Activated CD4-positive, alpha-beta memory T cell treated with anti-CD3 and anti-CD28 coated beads for 36 hours (primary cell): ENCODE data around the gene RNF138. TPM values are rescaled to one million over a fixed set of nuclear protein-coding genes. Genes with fewer than 3 reads are reported as not detected.

Source experiments
- CTCF ChIA-PET: fragments of 350-600 bp; sonication (Branson Sonifier 250); formaldehyde crosslinking; loops from one replicate; lab custom pipeline; 2021; ENCODE audit warnings: antibody characterized with exemption, inconsistent platforms; lab: Charles Lee
- POLR2A ChIA-PET: fragments of 350-600 bp; sonication (Branson Sonifier 250); formaldehyde crosslinking; loops from one replicate; lab custom pipeline; 2021; ENCODE audit warnings: antibody characterized with exemption; lab: Charles Lee
- DNase-seq: peaks from one replicate; pipeline ENCODE4 v3.0.0-alpha.2; 2020
- H3K27ac Mint-ChIP-seq: one replicate; pipeline ENCODE4 v1.8.0; 2021; ENCODE audit warnings: mixed read lengths
- H3K27me3 Mint-ChIP-seq: one replicate; pipeline ENCODE4 v1.8.0; 2021; ENCODE audit warnings: mixed read lengths
- H3K36me3 Mint-ChIP-seq: one replicate; pipeline ENCODE4 v1.8.0; 2021; ENCODE audit warnings: mixed read lengths
- H3K4me1 Mint-ChIP-seq: one replicate; pipeline ENCODE4 v1.8.0; 2021; ENCODE audit warnings: low read depth, mixed read lengths
- H3K4me3 Mint-ChIP-seq: one replicate; pipeline ENCODE4 v1.8.0; 2021; ENCODE audit warnings: mild to moderate bottlenecking, mixed read lengths
- H3K9me3 Mint-ChIP-seq: one replicate; pipeline ENCODE4 v1.8.0; 2021; ENCODE audit warnings: mixed read lengths
- intact Hi-C: fragments of 100-400 bp; cut with micrococcal nuclease; formaldehyde crosslinking; loops from one replicate; pipeline ENCODE4 v1.15.1; 2023
- total RNA-seq, 2 experiments: library from RNA; stranded (reverse); gene quantifications; one replicate each; pipeline ENCODE4 v1.2.3, GENCODE V29; 2021

The RNF138 gene
- 10 to 100 TPM; 83.7 to 88.3 TPM for total RNA-seq

- H3K27me3 Mint-ChIP-seq: no peaks in the 10 kb centered on the region
- POLR2A ChIA-PET: interaction anchor here (0.9 to 2.6 kb wide), 9 partner anchors 8 to 149 kb away, joined by 3 to 44 read pairs (median 5); partner anchors contain the start of genes RNF125 and TRAPPC8
- peaks cover 43% of the 10 kb centered on the region for H3K4me1 Mint-ChIP-seq
- H3K27ac Mint-ChIP-seq: peak within 1 kb of the TSS; percentile 99
- no peaks in the 10 kb centered on the region for H3K9me3 Mint-ChIP-seq
- CTCF ChIA-PET: interaction anchor here (1.3 to 2.4 kb wide), 3 partner anchors 20 to 73 kb away, joined by 3 to 15 read pairs (median 6); partner anchors contain the start of gene RNF125
- intact Hi-C loops: loop anchor here (1.0 to 10.0 kb wide), 8 partner anchors 15 to 433 kb away; partner anchors contain the start of genes B4GALT6, RNF125 and TRAPPC8
- peak within 1 kb of the TSS; percentile 97 for H3K4me3 Mint-ChIP-seq
- peaks cover 39% of the 10 kb centered on the region for H3K36me3 Mint-ChIP-seq
- peak; percentile 91 for DNase-seq
Measured at GRCh38 chr18:32091724-32092421, at the start of gene RNF138. RNF138 (plus strand) TSS chr18:32091874; CDS start chr18:32092777, 903 bp downstream.

DNA sequence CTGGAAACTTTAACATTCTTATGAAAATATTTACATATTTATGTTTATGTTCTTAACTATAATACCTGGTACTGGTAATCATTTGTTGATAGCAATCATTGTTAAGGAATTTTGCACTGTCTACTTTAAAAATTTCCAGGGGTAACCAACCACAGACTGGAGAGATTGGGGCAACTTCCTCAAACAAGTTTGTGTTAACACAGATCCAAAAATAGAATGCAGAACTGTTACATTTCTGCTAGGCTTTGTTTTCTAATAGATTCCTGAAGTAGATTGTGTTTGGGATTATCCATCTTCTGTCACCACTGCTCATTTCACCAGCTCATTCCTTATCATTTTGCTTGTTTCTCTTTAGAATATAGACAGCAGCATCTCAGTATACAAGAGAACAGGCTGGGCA is 49.3 kb upstream of the RNF138 start:
- peaks cover 55% of the 10 kb centered on the region for H3K4me1 Mint-ChIP-seq
- intact Hi-C loops: loop anchor here (10.0 kb wide), 1 partner anchor 388 kb away; no protein-coding TSS in a partner anchor
- POLR2A ChIA-PET: no interaction called here

DNA sequence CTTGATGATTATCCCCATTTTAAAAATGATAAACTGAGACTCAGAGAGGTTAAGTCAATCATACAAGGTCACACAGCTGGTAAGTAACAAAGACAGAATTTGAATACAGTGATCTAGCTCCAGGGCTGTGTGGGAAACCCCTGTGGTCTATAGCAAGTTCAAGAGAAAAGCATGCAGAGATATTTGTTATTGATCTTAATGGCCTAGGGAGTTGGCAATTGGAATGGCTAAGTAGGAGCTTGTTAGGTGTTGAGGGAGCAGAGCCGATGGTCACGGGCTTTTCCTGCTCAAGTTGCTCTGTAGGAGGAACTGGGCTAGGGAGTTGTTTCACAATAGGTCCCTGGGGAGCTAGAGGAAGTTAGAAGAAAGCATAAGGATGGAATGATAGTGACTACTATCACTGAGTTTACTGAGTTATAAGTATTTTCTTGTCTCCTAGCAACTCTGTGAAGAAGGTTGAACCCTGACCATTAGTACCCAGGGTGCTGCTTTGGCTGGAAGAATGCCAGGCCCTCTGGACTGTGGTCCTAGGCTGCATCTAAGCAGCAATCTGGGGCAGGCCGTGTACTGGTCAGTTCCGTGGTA is 43.1 kb upstream of the RNF138 start:
- Mint-ChIP-seq H3K4me3 (no peak overlapping the region), H3K36me3 (peaks cover 32% of the 10 kb centered on the region)

More for the DNA sequence above, 49.3 kb upstream of the RNF138 start:
- Mint-ChIP-seq H3K27ac (peak overlapping the region; percentile 42), H3K4me3 (no peak overlapping the region), H3K9me3 (peaks cover 2% of the 10 kb centered on the region), H3K36me3 (peaks cover 39% of the 10 kb centered on the region), H3K27me3 (no peaks in the 10 kb centered on the region)
- CTCF ChIA-PET: no interaction called here
- no peak for DNase-seq

DNA sequence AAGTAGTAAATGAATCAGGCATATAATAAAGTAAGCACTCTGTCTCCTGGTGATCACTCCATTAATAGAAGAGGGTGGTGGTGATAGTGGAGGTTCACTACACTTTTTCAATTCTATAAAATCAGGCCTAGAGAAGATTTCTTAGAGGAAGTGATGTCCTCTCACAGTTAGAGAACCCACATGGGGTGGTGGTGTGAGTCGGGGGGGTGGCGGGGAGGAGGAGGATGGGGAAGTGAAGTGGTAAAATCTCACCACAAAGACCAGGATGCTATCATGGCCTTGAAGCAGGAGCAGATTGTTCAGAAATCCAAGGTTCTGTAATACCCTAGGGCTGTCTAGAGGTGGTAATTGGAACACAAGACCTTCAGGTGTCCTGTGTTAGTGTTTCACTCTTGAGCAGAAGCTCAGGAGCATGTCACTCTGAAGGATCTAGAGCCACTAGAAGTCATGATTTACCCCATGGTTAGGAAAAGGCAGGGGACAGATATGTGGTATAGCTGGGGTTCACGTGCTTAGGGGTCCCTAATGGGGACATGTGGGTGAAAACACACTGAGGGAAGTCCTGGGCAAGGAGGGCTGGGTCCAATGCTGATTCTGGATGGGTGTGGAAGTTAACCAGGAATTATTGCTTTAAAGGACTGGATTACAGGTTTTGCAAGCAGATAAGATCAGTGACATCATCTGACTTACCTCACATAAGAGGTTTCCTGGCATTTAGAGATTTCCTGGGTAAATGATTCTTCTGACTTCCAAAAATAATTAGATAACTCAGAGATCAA is 42.1 kb upstream of the RNF138 start:
- peak overlapping the region; percentile 91 for H3K27ac Mint-ChIP-seq
- H3K36me3 Mint-ChIP-seq: peaks cover 37% of the 10 kb centered on the region
- peak overlapping the region; percentile 38 for H3K4me3 Mint-ChIP-seq
- CTCF ChIA-PET: interaction anchor here (1.0 to 2.1 kb wide), 8 partner anchors 9 to 30 kb away, joined by 3 to 11 read pairs (median 6); partner anchors contain the start of gene RNF125
- intact Hi-C loops: loop anchor here (1.0 to 10.0 kb wide), 7 partner anchors 8 to 395 kb away; partner anchors contain the start of genes RNF125 and TRAPPC8
- POLR2A ChIA-PET: interaction anchor here (0.7 to 3.8 kb wide), 8 partner anchors 9 to 42 kb away, joined by 3 to 36 read pairs (median 9); partner anchors contain the start of genes RNF125 and RNF138
- H3K27me3 Mint-ChIP-seq: no peaks in the 10 kb centered on the region
- DNase-seq: peak; percentile 76
- H3K9me3 Mint-ChIP-seq: no peaks in the 10 kb centered on the region
- peaks cover 42% of the 10 kb centered on the region for H3K4me1 Mint-ChIP-seq

More for the DNA sequence above, 43.1 kb upstream of the RNF138 start:
- ChIA-PET POLR2A (interaction anchor here (0.6 to 3.8 kb wide), 8 partner anchors 8 to 105 kb away, joined by 3 to 36 read pairs (median 8); partner anchors contain the start of genes RNF125 and RNF138), CTCF (interaction anchor here (1.1 to 1.6 kb wide), 6 partner anchors 12 to 71 kb away, joined by 3 to 7 read pairs (median 4); partner anchors contain the start of gene RNF125)
- Mint-ChIP-seq H3K27ac (peak overlapping the region; percentile 91), H3K27me3 (no peaks in the 10 kb centered on the region), H3K4me1 (peaks cover 39% of the 10 kb centered on the region), H3K9me3 (no peaks in the 10 kb centered on the region)
- DNase-seq: peak; percentile 45
- intact Hi-C loops: loop anchor here (1.0 to 10.0 kb wide), 6 partner anchors 7 to 394 kb away; partner anchors contain the start of genes RNF125 and TRAPPC8

DNA sequence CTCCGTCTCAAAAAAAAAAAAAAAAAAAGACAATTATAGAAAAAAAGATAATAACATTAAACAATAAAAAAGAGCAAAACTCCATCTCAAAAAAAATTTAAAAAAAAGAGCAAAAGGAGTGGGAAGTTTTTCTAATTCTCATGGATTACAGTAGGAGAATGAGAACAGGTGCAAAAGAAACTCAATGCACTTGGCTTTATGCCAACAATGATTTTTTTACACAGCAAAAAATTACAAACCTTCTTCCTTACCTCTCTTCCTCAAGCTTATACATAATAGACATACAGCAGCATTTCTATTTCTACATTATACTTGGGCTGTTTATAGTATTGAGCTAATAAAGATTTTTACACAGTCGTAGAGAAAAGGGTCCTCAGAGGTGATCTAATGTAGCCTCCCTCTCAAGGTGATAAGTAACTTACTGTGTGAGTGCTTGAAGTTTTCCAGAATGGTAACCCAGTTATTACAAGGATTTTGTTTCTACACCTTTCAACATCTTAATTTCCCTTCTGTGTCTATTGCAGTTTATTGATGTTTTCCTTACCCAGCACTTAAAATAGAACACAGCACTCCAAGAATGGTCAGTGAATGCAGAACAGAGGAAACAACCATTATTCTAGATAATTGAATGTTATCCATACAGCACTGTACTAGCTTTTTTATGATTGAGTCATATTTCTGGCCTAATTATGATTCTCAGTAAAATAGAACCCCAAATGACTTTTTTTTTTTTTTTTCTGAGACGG is 34.9 kb upstream of the RNF138 start:
- intact Hi-C loops: no loop called here
- Mint-ChIP-seq H3K4me1 (peaks cover 47% of the 10 kb centered on the region), H3K9me3 (no peaks in the 10 kb centered on the region), H3K27me3 (no peaks in the 10 kb centered on the region), H3K36me3 (peaks cover 45% of the 10 kb centered on the region), H3K27ac (no peak overlapping the region), H3K4me3 (no peak overlapping the region)
- POLR2A ChIA-PET: interaction anchor here (0.7 to 1.5 kb wide), 2 partner anchors 11 to 35 kb away, joined by 3 to 4 read pairs; partner anchors contain the start of gene RNF138
- CTCF ChIA-PET: interaction anchor here (0.6 to 1.1 kb wide), 3 partner anchors 14 to 38 kb away, joined by 3 to 6 read pairs (median 4); partner anchors contain the start of gene RNF125
- no peak for DNase-seq

DNA sequence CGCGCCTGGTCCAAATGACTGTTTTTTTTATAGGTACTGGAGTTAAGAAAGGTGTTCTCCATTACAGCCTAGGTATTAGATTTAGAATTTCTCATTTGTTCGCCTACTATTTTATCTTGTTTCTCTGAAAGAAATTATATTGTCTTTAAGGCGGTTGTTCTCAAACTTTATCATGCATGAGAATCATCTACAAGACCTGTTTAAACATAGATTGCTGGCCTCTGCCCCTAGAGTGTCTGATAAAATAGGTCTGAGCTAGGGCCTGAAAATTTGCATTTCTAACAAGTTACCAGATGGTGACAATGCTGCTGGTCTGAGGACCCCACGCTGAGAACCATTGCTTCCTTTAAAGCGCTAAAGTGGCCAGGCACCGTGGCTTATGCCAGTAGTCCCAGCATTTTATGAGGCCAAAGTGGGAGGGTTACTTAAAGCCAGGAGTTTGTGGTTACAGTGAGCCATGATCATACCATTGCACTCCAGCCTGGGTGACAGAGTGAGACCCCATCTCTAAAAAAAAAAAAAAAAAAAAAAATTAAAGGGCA is 34.0 kb upstream of the RNF138 start:
- ChIA-PET CTCF (interaction anchor here (1.3 kb wide), 1 partner anchor 15 kb away, joined by 3 read pairs; no protein-coding TSS in a partner anchor), POLR2A (interaction anchor here (0.7 kb wide), 1 partner anchor 10 kb away, joined by 3 read pairs; no protein-coding TSS in a partner anchor)
- no peak for DNase-seq
- peaks cover 44% of the 10 kb centered on the region for H3K4me1 Mint-ChIP-seq
- no peaks in the 10 kb centered on the region for H3K27me3 Mint-ChIP-seq
- H3K27ac Mint-ChIP-seq: no peak overlapping the region
- intact Hi-C loops: no loop called here
- no peak overlapping the region for H3K4me3 Mint-ChIP-seq
- H3K36me3 Mint-ChIP-seq: peaks cover 42% of the 10 kb centered on the region
- no peaks in the 10 kb centered on the region for H3K9me3 Mint-ChIP-seq

DNA sequence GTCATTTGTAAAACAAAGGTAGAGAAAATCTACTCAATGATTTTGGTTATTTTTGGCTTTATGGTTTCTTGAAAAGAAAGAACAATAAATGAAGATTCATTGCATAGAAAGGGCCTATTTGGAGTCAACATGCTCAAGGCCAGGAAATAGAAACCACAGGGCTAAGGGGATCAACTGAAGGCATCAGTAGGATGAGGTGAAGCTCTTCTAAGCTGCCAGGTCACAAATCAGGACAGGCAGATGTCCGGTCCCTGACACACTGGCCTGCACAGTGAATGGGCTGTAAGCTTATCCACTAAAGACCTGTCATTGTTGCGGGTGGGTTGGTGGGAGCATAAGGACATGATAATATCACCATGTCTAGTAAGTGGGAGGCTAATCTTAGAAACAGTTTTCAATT is 31.6 kb upstream of the RNF138 start:
- Mint-ChIP-seq H3K9me3 (no peaks in the 10 kb centered on the region), H3K27me3 (no peaks in the 10 kb centered on the region), H3K4me1 (peaks cover 41% of the 10 kb centered on the region), H3K36me3 (peaks cover 38% of the 10 kb centered on the region), H3K27ac (peak overlapping the region; percentile 71), H3K4me3 (no peak overlapping the region)
- no peak for DNase-seq
- CTCF ChIA-PET: interaction anchor here (1.4 to 3.9 kb wide), 2 partner anchors 10 to 12 kb away, joined by 4 to 16 read pairs; no protein-coding TSS in a partner anchor
- POLR2A ChIA-PET: no interaction called here
- intact Hi-C loops: no loop called here

DNA sequence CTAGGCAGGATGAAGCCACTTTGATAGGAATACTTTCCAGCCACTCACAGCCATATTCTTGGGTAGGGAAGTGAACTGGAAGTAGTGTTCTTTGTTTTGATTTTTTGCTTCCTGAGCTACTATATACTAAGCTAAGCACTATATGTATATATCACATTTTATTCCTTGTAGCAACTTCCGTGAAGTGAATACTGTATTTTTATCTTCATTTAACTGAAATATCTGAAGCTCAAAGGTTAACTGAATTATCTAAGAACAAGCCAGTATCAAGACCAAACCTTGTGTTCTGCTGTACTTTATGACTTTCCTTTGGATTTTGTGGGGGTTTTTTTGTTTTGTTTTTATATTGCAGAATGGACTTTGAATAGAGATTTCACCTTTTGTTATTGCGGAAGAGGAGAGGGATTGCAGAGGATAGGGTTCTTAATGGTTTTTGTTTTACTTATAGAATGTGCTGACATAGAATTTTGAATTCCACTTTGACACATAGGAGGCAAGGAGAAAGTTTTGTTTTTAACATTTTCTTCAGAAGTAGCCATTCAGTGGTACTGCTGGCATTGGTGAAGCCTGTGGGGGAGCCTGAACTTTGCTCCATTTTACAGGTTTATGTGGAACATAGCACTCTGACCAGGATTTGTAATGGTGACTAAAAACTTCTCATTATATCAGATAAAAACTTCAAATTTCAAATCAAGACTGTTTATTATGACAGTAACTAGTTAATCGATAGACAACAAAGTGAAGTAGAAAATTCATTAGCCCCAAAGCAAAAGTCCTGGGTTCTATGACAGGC is 24.1 kb upstream of the RNF138 start:
- Mint-ChIP-seq H3K4me3 (no peak overlapping the region), H3K9me3 (no peaks in the 10 kb centered on the region), H3K27ac (no peak overlapping the region), H3K36me3 (peaks cover 27% of the 10 kb centered on the region), H3K27me3 (no peaks in the 10 kb centered on the region), H3K4me1 (peaks cover 11% of the 10 kb centered on the region)
- CTCF ChIA-PET: no interaction called here
- no peak for DNase-seq
- intact Hi-C loops: no loop called here
- POLR2A ChIA-PET: interaction anchor here (0.5 kb wide), 1 partner anchor 10 kb away, joined by 3 read pairs; no protein-coding TSS in a partner anchor

DNA sequence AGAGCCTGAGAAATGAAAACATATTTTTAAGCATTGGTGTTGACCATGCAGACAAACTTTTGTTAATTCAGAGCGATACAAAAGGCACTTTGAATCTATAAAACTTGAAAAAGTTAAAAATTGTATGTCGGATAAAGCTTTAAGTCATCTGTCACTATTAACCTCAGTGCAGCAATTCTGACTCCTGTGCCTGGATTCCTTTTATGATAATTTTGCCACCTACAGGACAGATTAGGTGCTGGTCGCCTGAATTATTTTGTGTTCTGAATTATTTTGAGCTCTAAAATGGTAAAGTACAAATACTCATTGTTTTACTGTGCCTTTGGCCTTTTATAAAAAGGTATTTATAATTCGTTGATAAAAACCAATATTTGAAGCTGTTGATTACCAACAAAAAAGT is 19.4 kb upstream of the RNF138 start:
- ChIA-PET POLR2A (interaction anchor here (1.2 to 3.4 kb wide), 2 partner anchors 12 to 53 kb away, joined by 3 to 16 read pairs; partner anchors contain the start of gene RNF125), CTCF (interaction anchor here (0.9 to 2.2 kb wide), 21 partner anchors 10 to 130 kb away, joined by 3 to 34 read pairs (median 6); partner anchors contain the start of genes RNF125, RNF138 and TRAPPC8)
- Mint-ChIP-seq H3K4me3 (no peak overlapping the region), H3K27ac (peak overlapping the region; percentile 13), H3K9me3 (no peaks in the 10 kb centered on the region), H3K27me3 (no peaks in the 10 kb centered on the region), H3K4me1 (peaks cover 27% of the 10 kb centered on the region), H3K36me3 (peaks cover 34% of the 10 kb centered on the region)
- no peak for DNase-seq
- intact Hi-C loops: no loop called here
